Endothelial cell of umbilical vein (primary cell): ENCODE results near the gene ZNF326. TPM values are rescaled to one million over a fixed set of nuclear protein-coding genes. Genes with fewer than 3 reads are reported as not detected.
A peak's percentile ranks its signal among the peaks of the same experiment; 100 is the strongest.

Experiments
- BruUV-seq: library from RNA; stranded (reverse); fragments of 400-500 nt; replicated peaks from 2 replicates; lab custom pipeline; 2021; lab: Mats Ljungman, UMichigan
- CTCF ChIA-PET: fragments of 300-600, 350-600 bp; sonication (Branson Sonifier 250); formaldehyde crosslinking; loops from one replicate; lab custom pipeline; 2021; ENCODE audit warnings: antibody characterized with exemption, inconsistent platforms; lab: Charles Lee
- POLR2A ChIA-PET: fragments of 300-600, 350-600 bp; sonication (Branson Sonifier 250); formaldehyde crosslinking; loops from one replicate; lab custom pipeline; 2021; ENCODE audit warnings: antibody characterized with exemption, inconsistent platforms; lab: Charles Lee
- DNase-seq: peaks from one replicate; pipeline ENCODE4 v3.0.0-alpha.2; 2011; ENCODE audit warnings: low read depth, low spot score
- FAIRE-seq: peaks from 2 replicates; lab custom pipeline; 2011; peaks lifted over from hg19 to GRCh38; lab: Jason Lieb, UNC
- H2AFZ ChIP-seq: 2 replicates; pipeline ENCODE4 v1.6.0; 2012; ENCODE audit warnings: low read depth, low read length, control low read depth, inconsistent platforms
- H3K27ac ChIP-seq: 2 replicates; pipeline ENCODE4 v1.5.1; 2011; ENCODE audit warnings: low read depth, mild to moderate bottlenecking, control low read depth, low read length, moderate library complexity; ENCODE audit not compliant: insufficient read depth
- H3K27me3 ChIP-seq, 2 experiments: 2 replicates each; pipeline versions ENCODE4 v1.6.0 to v1.6.1; 2011; ENCODE audit warnings: low read length in 2 of 2, mixed read lengths in 1 of 2; ENCODE audit not compliant: control insufficient read depth in 2 of 2, insufficient read depth in 2 of 2
- H3K36me3 ChIP-seq, 2 experiments: 2 replicates in 1 of 2; 3 replicates in 1 of 2; pipeline ENCODE4 v1.5.1; 2011; ENCODE audit warnings: low read length in 2 of 2, mild to moderate bottlenecking in 1 of 2, moderate library complexity in 1 of 2; ENCODE audit not compliant: control insufficient read depth in 2 of 2, insufficient read depth in 2 of 2; ENCODE audit errors: extremely low read depth in 1 of 2
- H3K4me1 ChIP-seq: 3 replicates; pipeline ENCODE4 v1.5.1; 2011; ENCODE audit warnings: mild to moderate bottlenecking, low read length; ENCODE audit not compliant: control insufficient read depth, insufficient read depth; ENCODE audit errors: extremely low read depth
- H3K4me2 ChIP-seq: 2 replicates; pipeline ENCODE4 v1.6.1; 2011; ENCODE audit warnings: low read length, control low read depth, mixed read lengths; ENCODE audit not compliant: insufficient read depth
- H3K4me3 ChIP-seq, 3 experiments: fragments of 200-600 bp in 1 of 3; sonication (generic), shearing (Covaris generic) in 1 of 3; replicated peaks in 1 of 3; 2 replicates each; pipeline ENCODE4 v1.5.1; 2011 to 2016; ENCODE audit warnings: control low read depth in 3 of 3, low read length in 3 of 3, mild to moderate bottlenecking in 2 of 3, inconsistent platforms in 1 of 3, low read depth in 1 of 3, moderate library complexity in 1 of 3; ENCODE audit not compliant: insufficient read depth in 1 of 3
- H3K79me2 ChIP-seq: 2 replicates; pipeline ENCODE4 v1.6.0; 2012; ENCODE audit warnings: low read length, inconsistent platforms; ENCODE audit not compliant: control insufficient read depth, insufficient read depth
- H3K9ac ChIP-seq: replicated peaks from 2 replicates; pipeline ENCODE3; 2011; ENCODE audit warnings: low read length, control low read depth; ENCODE audit not compliant: insufficient read depth; ENCODE audit errors: extremely low read depth
- H3K9me1 ChIP-seq: replicated peaks from 3 replicates; pipeline ENCODE4 v1.6.0; 2011; ENCODE audit warnings: mild to moderate bottlenecking, low read length; ENCODE audit not compliant: control insufficient read depth, insufficient read depth; ENCODE audit errors: extremely low read depth
- H3K9me3 ChIP-seq: replicated peaks from 2 replicates; pipeline ENCODE4 v1.5.1; 2012; ENCODE audit warnings: low read length, inconsistent platforms; ENCODE audit not compliant: control insufficient read depth, insufficient read depth
- H4K20me1 ChIP-seq: replicated peaks from 2 replicates; pipeline ENCODE3; 2011; ENCODE audit warnings: mild to moderate bottlenecking, low read length; ENCODE audit not compliant: control insufficient read depth, insufficient read depth; ENCODE audit errors: extremely low read depth
- FOS ChIP-seq: IDR thresholded peaks from 2 replicates; pipeline ENCODE4 v1.6.1; 2011; ENCODE audit warnings: mild to moderate bottlenecking, low read length, moderate library complexity, borderline replicate concordance; ENCODE audit not compliant: insufficient read depth
- MYC ChIP-seq: IDR thresholded peaks from one replicate; pipeline ENCODE4 v1.6.1; 2011; ENCODE audit warnings: mild to moderate bottlenecking, low read depth, low read length
- POLR2A ChIP-seq: IDR thresholded peaks from 2 replicates; pipeline ENCODE4 v1.6.1; 2012; ENCODE audit warnings: low read depth, mild to moderate bottlenecking, control low read depth, low read length
- dilution Hi-C: fragments of 300-500 bp; cut with MboI; formaldehyde crosslinking; loops from one replicate; pipeline ENCODE4 v1.15.0; 2019; ENCODE audit warnings: low sequenced_read_pairs; ENCODE audit not compliant: extremely low pct_ligation_motif_present
- intact Hi-C: fragments of 100-400 bp; cut with micrococcal nuclease; formaldehyde crosslinking; loops from one replicate; pipeline ENCODE4 v1.10.0; 2022
- polyA plus RNA-seq, 4 experiments: library from polyadenylated mRNA; depleted of rRNA in 3 of 4; stranded (reverse) in 3 of 4; unstranded in 1 of 4; fragments of >200 nt; gene quantifications; 2 replicates each; pipeline versions ENCODE4 v1.2.1 to v1.2.3, GENCODE V29; 2011 to 2012; ENCODE audit warnings: missing spikeins in 1 of 4
- total RNA-seq: library from RNA; stranded (reverse); gene quantifications from 2 replicates; pipeline ENCODE4 v1.2.3, GENCODE V29; 2021
- TF ChIP-seq, protein P1 (sequence below), 2 donors: IDR thresholded peaks; 1 replicate in 1 of 2; 2 replicates in 1 of 2; pipeline ENCODE4 v1.5.1; 2011; ENCODE audit warnings: low read length in 2 of 2, mild to moderate bottlenecking in 2 of 2, moderate library complexity in 2 of 2, control low read depth in 1 of 2, inconsistent platforms in 1 of 2, low read depth in 1 of 2; ENCODE audit not compliant: insufficient read depth in 1 of 2; ENCODE audit errors: extremely low read depth in 1 of 2

Gene ZNF326
- total and polyA plus RNA-seq, 2 donors (not counting 3 experiments of a cell fraction or from before 2014, with no cell fraction given): 13.1 to 29.9 TPM

DNA sequence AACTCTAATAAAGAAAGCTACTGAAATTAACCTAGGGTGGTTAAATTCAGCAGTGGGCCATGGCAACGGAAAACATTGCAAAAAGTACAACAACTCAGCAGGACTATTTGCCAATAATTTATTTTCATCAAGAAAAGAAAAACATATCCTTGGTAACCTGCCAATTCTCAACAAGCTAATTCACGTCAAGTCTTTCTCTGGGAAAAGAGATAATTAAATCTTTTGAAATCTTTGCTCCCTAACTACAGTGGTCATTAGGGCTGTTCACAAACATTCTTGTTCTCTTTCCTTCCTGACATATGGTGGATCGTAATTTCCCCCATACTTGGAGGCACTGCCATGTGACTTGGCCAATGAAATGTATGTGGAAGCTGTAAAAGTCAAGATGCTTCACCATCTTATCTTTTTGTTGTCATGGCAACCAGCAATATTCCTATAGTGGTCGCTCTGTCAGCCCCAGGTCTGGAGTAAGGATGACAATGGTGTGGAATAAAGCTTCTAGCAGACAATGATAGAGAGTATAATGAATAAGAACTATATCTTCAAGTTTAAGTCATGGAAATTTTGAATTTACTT is 29.6 kb upstream of the ZNF326 start:
- TF ChIP-seq MYC (no peak), FOS (no peak)
- Histone ChIP-seq H3K4me2 (no peak overlapping the region), H3K79me2 (no peaks in the 10 kb centered on the region), H3K9me1 (no peaks in the 10 kb centered on the region), H3K4me3 (no peak overlapping the region), H2AFZ (no peak overlapping the region), H4K20me1 (no peaks in the 10 kb centered on the region), H3K9ac (no peak overlapping the region), H3K4me1 (peaks cover 6% of the 10 kb centered on the region), H3K9me3 (no peaks in the 10 kb centered on the region), H3K27me3 (no peaks in the 10 kb centered on the region), H3K27ac (no peak overlapping the region), H3K36me3 (no peaks in the 10 kb centered on the region)
- DNase-seq (peak; percentile 73), FAIRE-seq (peak; percentile 64)
- dilution Hi-C loops: no loop called here
- BruUV-seq: no TSS peak
- intact Hi-C loops: no loop called here
- ChIA-PET POLR2A (interaction anchor here (0.7 kb wide), 1 partner anchor 416 kb away, joined by 5 read pairs; no protein-coding TSS in a partner anchor), CTCF (interaction anchor here (1.0 to 1.2 kb wide), 3 partner anchors 19 to 161 kb away, joined by 3 to 4 read pairs (median 3); no protein-coding TSS in a partner anchor)

DNA sequence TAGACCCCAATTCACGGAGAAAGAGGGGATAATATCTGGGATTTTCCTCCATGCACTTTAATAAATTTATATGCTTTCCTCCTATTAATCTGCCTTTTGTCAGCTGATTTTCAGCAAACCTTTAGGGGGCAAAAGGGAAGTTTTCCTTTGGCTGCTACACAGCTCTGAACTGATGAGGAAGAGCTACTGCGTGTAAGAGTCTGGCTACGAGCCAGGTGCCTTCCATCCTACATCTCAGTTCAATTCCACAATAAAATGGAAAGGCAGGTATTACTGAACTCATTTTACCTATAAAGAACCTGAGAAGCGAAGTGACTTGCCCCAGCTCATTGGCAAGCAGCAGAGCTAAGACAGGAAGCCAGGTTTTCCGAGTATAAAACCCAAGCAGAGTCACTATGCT is 28.3 kb upstream of the ZNF326 start:
- CTCF ChIA-PET: interaction anchor here (1.9 kb wide), 1 partner anchor 123 kb away, joined by 4 read pairs; no protein-coding TSS in a partner anchor
- no peak overlapping the region for H3K4me3 ChIP-seq
- no peaks in the 10 kb centered on the region for H4K20me1 ChIP-seq
- POLR2A ChIA-PET: interaction anchor here (0.5 kb wide), 1 partner anchor 16 kb away, joined by 3 read pairs; no protein-coding TSS in a partner anchor
- peak; percentile 25 for DNase-seq
- no peaks in the 10 kb centered on the region for H3K36me3 ChIP-seq
- H3K9me3 ChIP-seq: no peaks in the 10 kb centered on the region
- H3K27ac ChIP-seq: no peak overlapping the region
- TF ChIP-seq FOS: no peak
- TF ChIP-seq, protein P1, sequence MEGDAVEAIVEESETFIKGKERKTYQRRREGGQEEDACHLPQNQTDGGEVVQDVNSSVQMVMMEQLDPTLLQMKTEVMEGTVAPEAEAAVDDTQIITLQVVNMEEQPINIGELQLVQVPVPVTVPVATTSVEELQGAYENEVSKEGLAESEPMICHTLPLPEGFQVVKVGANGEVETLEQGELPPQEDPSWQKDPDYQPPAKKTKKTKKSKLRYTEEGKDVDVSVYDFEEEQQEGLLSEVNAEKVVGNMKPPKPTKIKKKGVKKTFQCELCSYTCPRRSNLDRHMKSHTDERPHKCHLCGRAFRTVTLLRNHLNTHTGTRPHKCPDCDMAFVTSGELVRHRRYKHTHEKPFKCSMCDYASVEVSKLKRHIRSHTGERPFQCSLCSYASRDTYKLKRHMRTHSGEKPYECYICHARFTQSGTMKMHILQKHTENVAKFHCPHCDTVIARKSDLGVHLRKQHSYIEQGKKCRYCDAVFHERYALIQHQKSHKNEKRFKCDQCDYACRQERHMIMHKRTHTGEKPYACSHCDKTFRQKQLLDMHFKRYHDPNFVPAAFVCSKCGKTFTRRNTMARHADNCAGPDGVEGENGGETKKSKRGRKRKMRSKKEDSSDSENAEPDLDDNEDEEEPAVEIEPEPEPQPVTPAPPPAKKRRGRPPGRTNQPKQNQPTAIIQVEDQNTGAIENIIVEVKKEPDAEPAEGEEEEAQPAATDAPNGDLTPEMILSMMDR (IDR thresholded peaks at IDR 0.05; ENCODE audit: extremely low read depth in 1 of 2, insufficient read depth in 1 of 2, low read depth in 1 of 2, low read length in 2 of 2): no peak
- no peak for TF ChIP-seq POLR2A
- no TSS peak for BruUV-seq
- H3K9ac ChIP-seq: no peak overlapping the region
- H2AFZ ChIP-seq: no peak overlapping the region
- no peaks in the 10 kb centered on the region for H3K27me3 ChIP-seq
- intact Hi-C loops: no loop called here
- H3K4me1 ChIP-seq: peaks cover 6% of the 10 kb centered on the region
- no peak overlapping the region for H3K4me2 ChIP-seq
- dilution Hi-C loops: no loop called here
- H3K79me2 ChIP-seq: no peaks in the 10 kb centered on the region
- FAIRE-seq: no peak
- no peaks in the 10 kb centered on the region for H3K9me1 ChIP-seq
